Heart left ventricle (tissue), 13 donors: Measurements from ENCODE around the gene DIP2C.

Source experiments
- POLR2A ChIP-seq, 2 donors: fragments of 450-650 bp; IDR thresholded peaks; one replicate each; pipeline ENCODE4 v1.6.1; 2017; ENCODE audit warnings: antibody characterized with exemption in 2 of 2, mild to moderate bottlenecking in 2 of 2, moderate library complexity in 2 of 2
- TF ChIP-seq, protein P1 (sequence below), 12 donors: fragments of 200-600 bp; sonication (generic) in 4 of 12; IDR thresholded peaks; one replicate each; pipeline versions ENCODE4 v1.5.0 to v1.8.0; 2018 to 2022; ENCODE audit warnings: antibody characterized with exemption in 12 of 12, mild to moderate bottlenecking in 5 of 12
- donor health status: ischemic (EF 13 %, LVEDD 7.1; RV severe dilation, severe dysfunction).
- donor health status: DM: no; HTN: yes; CAD: no.
- donor health status: DM: no; HTN: no; CAD: no.
- donor health status: ischemic (EF 25% LVEDD 6.9; RV normal size, moderate dysfunction).
- donor health status: ischemic (EF 25% LVEDD 5.7; RV mildly dilated, moderate dysfunction).
- donor health status: ischemic (EF 35%, LVEDD 5.7; RV mildly dilated, moderate dysfunction).
- donor health status: nonischemic (EF 11% LVEDD 7.7; RV severe dilation, severe dysfunction).
- donor health status: DM: yes; HTN: yes; CAD: no.
- donor health status: PGD.
- donor health status: ischemic (EF 29% LVEDD 5.4; RV normal size, mild dysfunction).
- donor health status: nonischemic (EF 23%, LVEDD 6.1; RV moderate dilation, normal function).

DNA sequence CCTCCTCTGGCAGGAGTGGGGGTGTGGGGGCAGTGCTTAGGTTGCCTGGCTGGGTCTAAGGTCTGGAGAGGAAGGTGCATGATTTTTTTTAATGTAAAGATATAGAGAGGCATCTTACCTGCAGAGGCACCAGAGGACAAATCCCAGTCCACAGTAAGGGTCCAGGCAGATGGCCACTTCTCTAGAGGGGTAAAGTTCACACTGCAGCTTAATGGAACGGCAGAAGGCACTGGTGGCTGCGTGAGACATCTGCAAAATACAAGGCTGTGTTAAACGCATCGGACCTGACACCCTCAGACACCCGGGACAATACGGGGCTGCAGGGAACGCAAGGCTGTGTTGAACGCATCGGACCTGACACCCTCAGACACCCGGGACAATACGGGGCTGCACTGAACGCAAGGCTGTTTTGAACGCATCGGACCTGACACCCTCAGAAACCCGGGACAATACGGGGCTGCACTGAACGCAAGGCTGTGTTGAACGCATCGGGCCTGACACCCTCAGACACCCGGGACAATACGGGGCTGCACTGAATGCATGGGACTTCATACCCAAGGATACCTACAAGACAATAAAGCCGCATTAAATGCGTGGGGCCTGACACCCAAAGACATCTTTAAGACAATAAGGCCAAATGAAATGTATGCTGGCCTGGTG is 348.3 kb downstream of the DIP2C start:
- TF ChIP-seq, protein P1, sequence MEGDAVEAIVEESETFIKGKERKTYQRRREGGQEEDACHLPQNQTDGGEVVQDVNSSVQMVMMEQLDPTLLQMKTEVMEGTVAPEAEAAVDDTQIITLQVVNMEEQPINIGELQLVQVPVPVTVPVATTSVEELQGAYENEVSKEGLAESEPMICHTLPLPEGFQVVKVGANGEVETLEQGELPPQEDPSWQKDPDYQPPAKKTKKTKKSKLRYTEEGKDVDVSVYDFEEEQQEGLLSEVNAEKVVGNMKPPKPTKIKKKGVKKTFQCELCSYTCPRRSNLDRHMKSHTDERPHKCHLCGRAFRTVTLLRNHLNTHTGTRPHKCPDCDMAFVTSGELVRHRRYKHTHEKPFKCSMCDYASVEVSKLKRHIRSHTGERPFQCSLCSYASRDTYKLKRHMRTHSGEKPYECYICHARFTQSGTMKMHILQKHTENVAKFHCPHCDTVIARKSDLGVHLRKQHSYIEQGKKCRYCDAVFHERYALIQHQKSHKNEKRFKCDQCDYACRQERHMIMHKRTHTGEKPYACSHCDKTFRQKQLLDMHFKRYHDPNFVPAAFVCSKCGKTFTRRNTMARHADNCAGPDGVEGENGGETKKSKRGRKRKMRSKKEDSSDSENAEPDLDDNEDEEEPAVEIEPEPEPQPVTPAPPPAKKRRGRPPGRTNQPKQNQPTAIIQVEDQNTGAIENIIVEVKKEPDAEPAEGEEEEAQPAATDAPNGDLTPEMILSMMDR (IDR thresholded peaks at IDR 0.05), result no peak
- no peak for TF ChIP-seq POLR2A (IDR thresholded peaks at IDR 0.05)
